GM21515 (cell line): ENCODE data around the gene KIF11.

Experiments used
- ATAC-seq: cut with Tn5 transposase; IDR thresholded peaks from one replicate; pipeline ENCODE4 v1.9.1; 2021; ENCODE audit not compliant: unreplicated experiment

Gene KIF11

GRCh38 chr10:92702301-92702916 is 109.5 kb downstream of the KIF11 start:
- ATAC-seq: no peak
